ENCODE measurements around the gene ATP8B3. TPM values are rescaled to one million over a fixed set of nuclear protein-coding genes. Genes with fewer than 3 reads are reported as not detected.

The ATP8B3 gene
- total RNA-seq, 1 donor from 2014 or later = 28.5 TPM

DNA sequence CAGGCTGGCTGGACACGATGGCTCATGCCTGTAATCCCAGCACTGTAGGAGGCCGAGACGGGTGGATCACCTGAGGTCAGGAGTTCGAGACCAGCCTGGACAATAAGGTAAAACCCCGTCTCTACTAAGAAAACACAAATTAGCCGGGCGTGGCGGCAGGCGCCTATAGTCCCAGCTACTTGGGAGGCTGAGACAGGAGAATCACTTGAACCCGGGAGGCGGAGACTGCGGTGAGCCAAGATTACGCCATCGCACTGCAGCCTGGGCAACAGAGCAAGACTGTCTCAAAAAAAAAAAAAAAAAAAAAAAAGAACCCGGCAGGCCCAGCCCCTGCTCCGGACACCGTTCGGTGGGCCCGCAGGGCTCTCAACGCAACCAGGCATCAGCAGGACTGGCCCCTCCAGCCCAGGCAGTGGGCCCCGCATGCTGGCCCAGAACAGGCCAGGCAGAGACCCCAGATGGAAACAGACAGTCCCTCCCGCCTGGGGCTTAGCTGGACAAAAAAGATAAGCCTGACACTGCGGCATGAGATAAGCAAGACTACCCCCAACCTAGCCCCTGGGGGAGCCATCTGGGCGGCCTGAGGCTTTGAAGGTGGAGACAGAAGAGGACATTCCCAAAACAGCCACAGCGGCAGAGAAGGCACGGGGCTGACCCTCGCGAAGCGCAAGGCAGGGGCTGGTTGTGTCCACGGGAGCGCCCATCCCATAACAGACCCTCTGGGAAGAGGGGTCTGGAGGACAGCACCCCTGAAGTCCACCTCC, 24.6 kb upstream of the ATP8B3 start:
- intact Hi-C loops (cut with micrococcal nuclease) = no loop called here

- intact Hi-C loops (cut with micrococcal nuclease) = no loop called here
Observed at GRCh38 chr19:1833540-1833939, 21.5 kb upstream of the ATP8B3 start.

GRCh38 chr19:1832046-1832663, 20.1 kb upstream of the ATP8B3 start:
- intact Hi-C loops (cut with micrococcal nuclease) = no loop called here

- intact Hi-C loops (cut with micrococcal nuclease) = no loop called here
Observed at GRCh38 chr19:1830978-1831377, 18.9 kb upstream of the ATP8B3 start.

- intact Hi-C loops (cut with micrococcal nuclease) = no loop called here
Observed at GRCh38 chr19:1830568-1830967, 18.5 kb upstream of the ATP8B3 start.

DNA sequence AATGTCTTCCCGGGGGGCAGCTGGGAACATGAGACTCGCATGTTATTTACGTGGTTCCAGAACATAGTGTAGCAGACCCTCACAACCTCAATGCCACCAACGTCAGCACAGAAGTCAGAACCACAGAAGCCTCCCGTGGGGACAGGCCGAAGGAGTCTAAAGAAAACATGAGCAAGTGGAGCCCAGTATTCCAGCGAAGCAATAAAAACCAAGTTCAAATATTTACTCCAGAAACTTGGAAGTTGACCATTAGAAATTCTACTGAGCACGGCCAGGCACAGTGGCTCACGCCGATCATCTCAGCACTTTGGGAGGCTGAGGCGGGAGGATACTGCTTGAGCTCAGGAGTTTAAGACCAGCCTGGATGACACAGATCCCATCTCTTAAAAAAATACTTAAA, 17.9 kb upstream of the ATP8B3 start:
- intact Hi-C loops (cut with micrococcal nuclease) = no loop called here

GRCh38 chr19:1828279-1829238, 16.5 kb upstream of the ATP8B3 start:
- intact Hi-C loops (cut with micrococcal nuclease) = no loop called here

- intact Hi-C loops (cut with micrococcal nuclease) = no loop called here
Observed at GRCh38 chr19:1827566-1828278, 15.6 kb upstream of the ATP8B3 start.

- intact Hi-C loops (cut with micrococcal nuclease) = no loop called here
Observed at GRCh38 chr19:1826557-1827521, 14.8 kb upstream of the ATP8B3 start.

DNA sequence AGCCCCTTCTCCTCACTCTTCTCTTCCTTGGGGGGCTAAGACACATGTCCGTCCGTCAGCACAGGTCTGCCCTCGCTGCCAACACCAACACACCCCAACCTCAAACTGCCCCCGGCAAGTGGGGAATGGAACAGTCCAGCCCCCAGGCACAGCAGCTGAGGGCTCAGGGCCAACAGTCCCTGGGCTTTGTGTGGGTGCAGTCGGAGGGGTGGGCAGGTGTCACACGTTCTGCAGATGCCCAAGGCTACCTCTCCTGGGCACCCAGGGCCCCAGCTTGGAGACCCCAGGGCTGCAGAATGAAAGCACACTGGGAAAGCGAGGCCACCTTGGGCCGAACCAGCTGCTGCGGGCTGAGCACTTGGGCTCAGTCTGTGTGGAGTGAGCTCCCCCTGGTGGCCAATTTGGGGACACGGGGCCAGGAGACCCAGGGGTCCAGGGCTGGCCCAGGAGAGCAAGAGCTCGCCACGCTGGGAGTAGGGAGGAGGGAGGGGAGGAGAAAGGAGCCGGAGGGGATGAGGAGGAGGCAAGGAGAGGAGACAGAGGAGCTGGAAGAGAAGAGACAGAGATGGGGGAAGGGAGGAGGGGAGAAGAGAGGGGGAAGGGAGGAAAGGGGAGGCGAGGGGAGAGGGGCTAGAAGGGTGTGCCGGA, 14.0 kb upstream of the ATP8B3 start:
- intact Hi-C loops (cut with micrococcal nuclease) = no loop called here

DNA sequence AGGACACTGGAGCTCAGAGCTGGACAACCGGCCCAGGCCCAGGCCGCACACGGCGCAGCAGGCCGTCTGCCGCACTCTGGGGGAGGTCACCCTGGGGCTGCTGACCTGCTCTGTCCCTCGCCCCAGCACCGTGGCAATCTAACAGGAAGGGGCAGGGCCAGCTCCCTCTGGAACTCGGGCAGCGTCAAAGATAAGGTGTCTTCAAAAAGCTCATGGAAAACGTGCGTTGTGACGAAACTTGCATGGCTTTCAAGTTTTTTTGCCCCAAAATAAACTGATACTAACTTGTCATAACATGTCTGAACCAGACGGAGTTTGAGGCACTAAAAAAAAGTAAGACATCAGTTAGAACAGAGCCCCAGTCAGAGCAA, 12.2 kb upstream of the ATP8B3 start:
- intact Hi-C loops (cut with micrococcal nuclease) = no loop called here

DNA sequence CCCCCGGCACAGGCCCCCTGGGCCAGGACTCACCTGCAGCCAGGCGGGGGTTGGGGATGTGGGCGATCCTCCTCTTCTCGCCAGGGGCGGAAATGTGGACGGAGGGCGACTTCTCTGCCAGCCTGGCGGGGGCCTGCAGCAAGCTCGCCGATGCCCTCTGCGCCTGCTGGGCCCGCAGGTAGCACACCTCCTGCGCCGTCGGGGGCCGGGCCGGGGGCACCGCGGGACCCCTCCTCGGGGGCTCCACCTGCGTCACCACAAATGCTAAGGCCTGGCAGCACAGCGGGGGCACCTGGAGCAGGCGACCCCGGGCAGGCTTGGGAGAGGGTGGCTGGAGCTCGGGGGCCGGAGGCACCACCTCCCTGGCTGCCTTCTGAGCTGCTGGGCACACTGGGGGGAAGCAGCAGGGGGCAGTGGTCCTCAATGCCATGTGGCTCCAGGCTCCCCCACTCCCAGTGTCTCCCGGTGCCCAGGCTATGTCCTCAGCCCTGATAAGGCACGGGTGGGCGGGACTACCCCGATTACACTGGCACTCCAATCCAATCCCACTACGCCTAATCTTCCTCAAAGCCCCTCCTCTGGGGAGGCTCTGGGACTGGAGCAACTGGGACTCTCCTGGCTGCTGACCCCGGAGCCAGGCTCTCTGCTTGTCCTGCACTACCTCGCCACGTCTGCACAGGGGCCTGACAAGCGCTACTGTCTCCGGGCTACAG, 11.6 kb upstream of the ATP8B3 start:
- intact Hi-C loops (cut with micrococcal nuclease) = no loop called here

- intact Hi-C loops (cut with micrococcal nuclease) = no loop called here
Observed at GRCh38 chr19:1823020-1823419, 10.9 kb upstream of the ATP8B3 start.

DNA sequence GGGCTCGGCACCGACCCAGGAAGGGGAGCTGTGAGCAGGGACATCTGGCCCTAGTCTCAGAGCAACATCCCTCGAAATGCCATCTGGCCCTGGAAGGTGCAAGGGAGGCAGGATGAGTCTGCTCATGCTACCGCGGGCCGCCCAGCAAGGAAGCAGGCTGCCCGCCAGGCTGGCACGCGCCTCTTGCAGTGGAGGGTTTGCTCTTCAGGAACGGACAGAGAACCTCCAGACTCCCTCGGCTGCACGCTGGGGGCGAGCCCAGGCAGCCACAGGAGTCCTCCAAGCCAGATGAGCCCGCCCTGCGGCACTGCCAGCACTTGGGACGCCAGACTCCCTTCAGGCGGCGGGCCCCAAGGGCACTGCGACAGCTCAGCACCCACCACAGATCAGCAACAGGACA, 10.1 kb upstream of the ATP8B3 start:
- intact Hi-C loops (cut with micrococcal nuclease) = no loop called here

GRCh38 chr19:1819341-1820255, 7.5 kb upstream of the ATP8B3 start:
- intact Hi-C loops (cut with micrococcal nuclease) = no loop called here

- intact Hi-C loops (cut with micrococcal nuclease) = no loop called here
Observed at GRCh38 chr19:1818549-1819195, 6.6 kb upstream of the ATP8B3 start.

DNA sequence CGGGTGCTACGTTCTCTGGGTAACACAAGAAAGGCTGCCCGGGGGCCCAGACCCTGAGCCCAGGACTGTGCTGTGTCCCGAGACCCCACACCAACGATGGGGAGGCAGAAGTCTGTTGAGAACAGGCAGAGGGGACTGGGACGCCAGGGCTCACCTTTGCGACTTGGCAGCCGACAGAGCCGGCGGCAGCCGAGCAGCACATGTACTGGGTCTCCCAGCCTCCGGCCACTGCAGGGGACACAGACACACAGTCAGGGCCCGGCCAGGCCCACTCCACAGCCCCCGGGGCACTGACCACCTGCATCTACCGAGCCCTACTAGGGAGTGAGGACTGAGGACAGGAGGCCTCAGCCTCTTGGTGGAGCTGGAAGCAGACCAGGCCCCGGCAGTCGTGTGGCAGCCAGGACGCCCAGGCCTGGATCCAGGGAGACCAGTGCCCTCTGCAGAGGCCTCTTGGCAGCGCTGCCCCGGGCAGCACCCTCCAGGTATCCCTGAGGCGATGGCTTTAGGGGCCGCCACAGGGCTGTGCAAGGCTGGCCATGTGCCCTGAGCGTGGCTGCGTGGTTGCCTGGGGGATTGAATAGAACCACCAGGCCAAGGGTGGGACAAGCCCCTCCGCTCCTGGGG, 5.6 kb upstream of the ATP8B3 start:
- intact Hi-C loops (cut with micrococcal nuclease) = no loop called here

All from T-helper 2 cell treated with Interferon-gamma antibody and Interleukin-4, amounts not matched to agents 100 ng/mL and 5 ng/mL, for 36 hours (primary cell).